Upper lobe of left lung (tissue), 4 donors: ENCODE measurements around the gene PPIE.

Experiments
- POLR2A ChIP-seq, 4 donors: fragments of 450-650 bp; IDR thresholded peaks; one replicate each; pipeline ENCODE4 v1.5.1; 2016 to 2017; ENCODE audit warnings: antibody characterized with exemption in 4 of 4, mild to moderate bottlenecking in 2 of 4
- POLR2AphosphoS5 ChIP-seq, 2 donors: sonication (generic); formaldehyde crosslinking; IDR thresholded peaks; one replicate each; pipeline ENCODE4 v1.5.1; 2017; ENCODE audit warnings: antibody characterized with exemption in 2 of 2
- TF ChIP-seq, protein P1 (sequence below), 6 experiments: fragments of 450-650 bp in 4 of 6; fragments of 200-600 bp in 2 of 6; sonication (generic) in 2 of 6; IDR thresholded peaks; one replicate each; pipeline ENCODE4 v1.5.1; 2016 to 2019; ENCODE audit warnings: antibody characterized with exemption in 6 of 6

DNA sequence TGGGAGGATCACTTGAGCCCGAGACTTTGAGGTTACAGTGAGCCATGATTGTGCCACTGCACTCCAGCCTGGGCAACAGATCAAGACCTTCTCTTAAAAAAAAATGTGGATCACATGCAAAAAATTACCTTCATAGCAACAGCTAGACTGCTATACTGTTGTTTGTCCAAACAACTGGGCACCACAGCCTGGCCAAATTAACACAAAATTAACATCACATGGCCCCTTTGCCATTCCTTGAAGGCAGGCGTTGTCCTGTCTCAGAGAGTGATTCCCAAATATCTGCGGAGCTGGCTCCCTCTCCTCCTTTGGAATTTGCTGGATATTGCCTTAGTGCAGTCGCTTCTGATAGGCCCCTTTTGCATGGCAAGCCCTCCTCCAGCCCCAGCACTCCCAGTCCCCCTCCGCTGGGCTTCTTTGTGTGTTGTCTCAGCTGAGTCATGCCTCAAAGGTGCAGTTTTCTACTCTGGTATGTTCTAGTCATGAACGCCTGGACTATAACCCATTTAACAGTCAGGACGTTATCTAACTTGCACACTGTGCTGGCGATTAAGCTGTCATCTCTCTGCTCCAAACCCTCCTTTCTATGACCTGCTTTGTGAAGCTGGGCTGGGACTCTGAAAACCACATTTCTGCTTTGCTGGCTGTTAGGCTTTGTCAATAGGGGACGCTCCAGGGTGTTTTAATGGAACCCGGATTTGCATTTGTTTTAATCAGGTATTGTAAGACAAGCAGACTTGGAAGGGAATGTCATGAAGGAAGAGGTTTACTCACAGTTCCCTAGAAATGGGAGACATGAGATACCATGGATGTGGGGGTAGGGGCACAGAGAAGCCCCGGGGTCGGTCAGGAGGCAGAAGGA, 27.3 kb upstream of the PPIE start:
- TF ChIP-seq, protein P1, sequence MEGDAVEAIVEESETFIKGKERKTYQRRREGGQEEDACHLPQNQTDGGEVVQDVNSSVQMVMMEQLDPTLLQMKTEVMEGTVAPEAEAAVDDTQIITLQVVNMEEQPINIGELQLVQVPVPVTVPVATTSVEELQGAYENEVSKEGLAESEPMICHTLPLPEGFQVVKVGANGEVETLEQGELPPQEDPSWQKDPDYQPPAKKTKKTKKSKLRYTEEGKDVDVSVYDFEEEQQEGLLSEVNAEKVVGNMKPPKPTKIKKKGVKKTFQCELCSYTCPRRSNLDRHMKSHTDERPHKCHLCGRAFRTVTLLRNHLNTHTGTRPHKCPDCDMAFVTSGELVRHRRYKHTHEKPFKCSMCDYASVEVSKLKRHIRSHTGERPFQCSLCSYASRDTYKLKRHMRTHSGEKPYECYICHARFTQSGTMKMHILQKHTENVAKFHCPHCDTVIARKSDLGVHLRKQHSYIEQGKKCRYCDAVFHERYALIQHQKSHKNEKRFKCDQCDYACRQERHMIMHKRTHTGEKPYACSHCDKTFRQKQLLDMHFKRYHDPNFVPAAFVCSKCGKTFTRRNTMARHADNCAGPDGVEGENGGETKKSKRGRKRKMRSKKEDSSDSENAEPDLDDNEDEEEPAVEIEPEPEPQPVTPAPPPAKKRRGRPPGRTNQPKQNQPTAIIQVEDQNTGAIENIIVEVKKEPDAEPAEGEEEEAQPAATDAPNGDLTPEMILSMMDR (IDR thresholded peaks at IDR 0.05) = no peak
- TF ChIP-seq POLR2A (IDR thresholded peaks at IDR 0.05) = no peak
- no peak for TF ChIP-seq POLR2AphosphoS5 (IDR thresholded peaks at IDR 0.05)
